ENCODE results near the gene SIGLEC8. TPM values are rescaled to one million over a fixed set of nuclear protein-coding genes. Genes with fewer than 3 reads are reported as not detected.
A peak's percentile ranks its signal among the peaks of the same experiment; 100 is the strongest.

SIGLEC8 gene
- total and polyA plus RNA-seq, 9 of the 15 experiments (the other 6 are each of a cell fraction or from before 2014, with no cell fraction given) = 0.04 to 0.65 (median 0.39) TPM

GRCh38 chr19:51457351-51458013, 772 bp downstream of the SIGLEC8 start (continued):
- no peak for TF ChIP-seq ZBTB17 (CRISPR knock-in tag; IDR thresholded peaks at IDR 0.05)

GRCh38 chr19:51456541-51457290, 1.5 kb downstream of the SIGLEC8 start:
- BruUV-seq (replicated peaks) = no TSS peak
- Histone ChIP-seq H3K9me1 (ENCODE audit: control insufficient read depth, insufficient read depth, low read length) (no peaks in the 10 kb centered on the region), H3K79me2 (ENCODE audit: control insufficient read depth, insufficient read depth, low read length) (no peaks in the 10 kb centered on the region), H3K36me3 (ENCODE audit: control insufficient read depth, insufficient read depth, low read length) (no peaks in the 10 kb centered on the region), H3K4me2 (ENCODE audit: insufficient read depth, low read length) (peak overlapping the region; percentile 8; the same call in 1 of the 2 replicates), H2AFZ (ENCODE audit: low read depth, low read length) (peak overlapping the region; percentile 67), H4K20me1 (replicated peaks; ENCODE audit: control insufficient read depth, insufficient read depth, low read length) (no peaks in the 10 kb centered on the region), H3K27ac (ENCODE audit: extremely low read depth, low read depth, low read length) (no peak overlapping the region), H3K4me3 (no peak overlapping the region), H3K9me3 (replicated peaks; ENCODE audit: control insufficient read depth, insufficient read depth, low read depth, low read length) (no peaks in the 10 kb centered on the region), H3K27me3 (ENCODE audit: control insufficient read depth in 2 of 2, insufficient read depth in 2 of 2, low read length in 2 of 2) (no peaks in the 10 kb centered on the region), H3K4me1 (replicated peaks in 1 of 2; ENCODE audit: control insufficient read depth in 2 of 2, insufficient read depth in 2 of 2, low read length in 2 of 2) (peaks cover 13 to 26% of the 10 kb centered on the region in 2 experiments; a peak in 4 of 5 replicates), H3K9ac (ENCODE audit: insufficient read depth in 1 of 2, low read depth in 2 of 2, low read length in 2 of 2) (peak overlapping the region in 1 of 2 experiments; percentile 63; a peak in 1 of 4 replicates)
- in situ Hi-C loops (cut with MboI) = no loop called here
- intact Hi-C loops (cut with micrococcal nuclease) = no loop called here
- ChIA-PET POLR2A (no interaction called here), CTCF (ENCODE audit: low intra/inter-chr PET ratio) (no interaction called here)
- FAIRE-seq = no peak
- WGBS (ENCODE audit: insufficient coverage, low coverage, missing lambda C conversion rate) = 44% methylated on average over 11 of the region's 11 CpGs
- TF ChIP-seq MCM7 (IDR thresholded peaks at IDR 0.05) (no peak), TAF1 (IDR thresholded peaks at IDR 0.05; ENCODE audit: control insufficient read depth, extremely low read depth, insufficient read depth, low read length, severe bottlenecking) (no peak), CTBP1 (IDR thresholded peaks at IDR 0.05; ENCODE audit: borderline replicate concordance) (no peak)
- TF ChIP-seq, protein P1, sequence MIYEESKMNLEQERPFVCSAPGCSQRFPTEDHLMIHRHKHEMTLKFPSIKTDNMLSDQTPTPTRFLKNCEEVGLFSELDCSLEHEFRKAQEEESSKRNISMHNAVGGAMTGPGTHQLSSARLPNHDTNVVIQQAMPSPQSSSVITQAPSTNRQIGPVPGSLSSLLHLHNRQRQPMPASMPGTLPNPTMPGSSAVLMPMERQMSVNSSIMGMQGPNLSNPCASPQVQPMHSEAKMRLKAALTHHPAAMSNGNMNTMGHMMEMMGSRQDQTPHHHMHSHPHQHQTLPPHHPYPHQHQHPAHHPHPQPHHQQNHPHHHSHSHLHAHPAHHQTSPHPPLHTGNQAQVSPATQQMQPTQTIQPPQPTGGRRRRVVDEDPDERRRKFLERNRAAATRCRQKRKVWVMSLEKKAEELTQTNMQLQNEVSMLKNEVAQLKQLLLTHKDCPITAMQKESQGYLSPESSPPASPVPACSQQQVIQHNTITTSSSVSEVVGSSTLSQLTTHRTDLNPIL (CRISPR knock-in tag; IDR thresholded peaks at IDR 0.05) = no peak
- DNase-seq (ENCODE audit: extremely low read depth in 1 of 4, low spot score in 3 of 4) = no peak
- ATAC-seq = no peak

Measured in K562 (cell line).